HG03521 (cell line): ENCODE results near the gene COQ5.
"Not testable (repeated sequence)": the region's sequence is repeated elsewhere in the genome, so short reads cannot be mapped to it uniquely, and the experiment has no call there.

Source experiments
- ATAC-seq: cut with Tn5 transposase; IDR thresholded peaks from one replicate; pipeline ENCODE4 v1.9.1; 2021; ENCODE audit warnings: mild to moderate bottlenecking, moderate library complexity; ENCODE audit not compliant: unreplicated experiment

COQ5 gene, protein sequence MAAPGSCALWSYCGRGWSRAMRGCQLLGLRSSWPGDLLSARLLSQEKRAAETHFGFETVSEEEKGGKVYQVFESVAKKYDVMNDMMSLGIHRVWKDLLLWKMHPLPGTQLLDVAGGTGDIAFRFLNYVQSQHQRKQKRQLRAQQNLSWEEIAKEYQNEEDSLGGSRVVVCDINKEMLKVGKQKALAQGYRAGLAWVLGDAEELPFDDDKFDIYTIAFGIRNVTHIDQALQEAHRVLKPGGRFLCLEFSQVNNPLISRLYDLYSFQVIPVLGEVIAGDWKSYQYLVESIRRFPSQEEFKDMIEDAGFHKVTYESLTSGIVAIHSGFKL

DNA sequence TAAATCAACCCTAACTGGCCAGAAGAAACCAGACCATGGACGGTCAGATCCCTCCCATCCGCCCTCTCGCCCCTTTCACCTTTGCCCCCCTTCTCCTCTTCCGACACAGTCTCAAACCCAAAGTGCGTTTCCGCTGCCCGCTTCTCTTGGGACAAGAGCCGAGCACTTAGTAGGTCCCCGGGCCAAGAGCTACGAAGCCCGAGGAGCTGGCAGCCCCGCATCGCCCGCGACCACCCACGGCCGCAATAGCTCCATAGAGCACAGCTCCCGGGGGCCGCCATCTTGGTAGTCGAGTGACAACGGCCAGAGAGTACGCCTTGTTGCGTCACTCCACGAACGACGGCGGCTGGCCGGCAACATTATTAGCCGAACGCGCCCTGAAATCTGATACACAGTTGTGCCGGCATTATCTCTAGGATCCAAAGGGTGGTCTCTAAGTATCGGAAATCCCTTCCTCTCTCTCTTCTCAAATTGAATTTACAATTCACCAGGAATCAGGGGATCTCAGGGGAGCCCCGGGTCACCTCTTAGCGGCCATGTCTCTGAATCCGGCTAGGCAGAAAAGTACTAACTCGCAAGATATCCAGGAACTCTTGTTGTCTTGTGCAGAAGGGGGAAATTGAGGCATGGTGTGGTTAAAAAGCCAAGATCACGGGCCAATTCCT lies at the start of gene COQ5:
Gene COQ5 (minus strand): TSS at position 298 of the 665 bp plus-strand sequence. CDS start 17 bp downstream, at position 281.
- peak; percentile 81 for ATAC-seq

DNA sequence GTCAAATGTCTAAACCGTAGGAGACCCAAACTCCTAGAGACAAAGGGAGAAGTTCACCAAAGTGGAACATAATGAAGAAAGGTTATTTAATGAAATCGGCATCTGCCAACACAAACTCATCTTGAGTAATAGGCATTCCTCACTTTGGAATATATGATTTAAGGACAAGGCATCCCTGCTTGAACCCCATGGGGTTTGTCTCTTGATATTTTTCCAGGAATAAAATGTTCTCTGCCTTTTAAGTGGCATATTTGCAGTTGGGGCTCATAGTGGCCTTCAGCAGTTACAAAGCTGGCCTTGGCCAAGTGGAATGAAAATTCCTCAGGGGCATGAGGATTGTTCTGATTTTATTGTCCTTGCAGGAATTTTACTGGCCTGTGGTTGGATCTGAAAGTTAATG lies 45.1 kb upstream of the COQ5 start:
- no peak for ATAC-seq

DNA sequence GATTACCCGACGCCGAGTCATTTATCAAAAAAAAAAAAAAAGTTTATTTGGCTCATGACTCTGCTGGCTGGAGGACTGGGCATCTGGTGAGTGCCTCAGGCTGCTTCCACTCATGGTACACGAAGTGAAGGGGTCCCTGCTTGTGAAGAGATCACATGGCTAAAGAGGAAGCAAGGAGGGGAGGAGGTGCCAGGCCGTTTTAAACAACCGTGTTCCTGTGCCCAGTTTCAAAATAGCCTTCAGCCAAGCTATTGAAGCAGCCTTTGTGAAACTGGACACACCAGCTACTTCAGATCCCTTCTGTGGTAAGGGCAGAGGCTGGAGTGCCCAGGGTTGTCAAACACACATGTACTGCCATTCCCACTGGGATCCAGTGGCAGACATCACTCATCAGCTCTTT lies 44.6 kb upstream of the COQ5 start:
- no peak for ATAC-seq

DNA sequence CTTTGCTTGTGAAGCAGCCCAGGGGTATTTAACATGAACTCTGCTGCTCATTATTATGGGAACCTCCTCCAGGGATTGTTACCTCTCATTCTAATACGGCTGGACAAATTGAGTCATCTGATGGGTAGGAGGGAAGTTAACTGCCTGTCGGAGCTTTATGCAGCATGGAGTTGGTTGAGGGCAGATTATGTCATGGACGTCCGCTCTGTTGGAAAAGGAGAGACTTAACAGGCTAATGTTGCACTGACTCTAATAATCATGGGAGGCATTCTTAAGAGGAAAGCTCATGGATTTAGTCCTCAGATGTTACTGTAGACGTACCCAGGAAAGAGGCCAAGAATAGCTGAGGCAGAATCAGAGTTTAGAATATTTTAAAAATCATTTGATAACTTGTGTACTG lies 42.3 kb upstream of the COQ5 start:
- ATAC-seq = no peak

DNA sequence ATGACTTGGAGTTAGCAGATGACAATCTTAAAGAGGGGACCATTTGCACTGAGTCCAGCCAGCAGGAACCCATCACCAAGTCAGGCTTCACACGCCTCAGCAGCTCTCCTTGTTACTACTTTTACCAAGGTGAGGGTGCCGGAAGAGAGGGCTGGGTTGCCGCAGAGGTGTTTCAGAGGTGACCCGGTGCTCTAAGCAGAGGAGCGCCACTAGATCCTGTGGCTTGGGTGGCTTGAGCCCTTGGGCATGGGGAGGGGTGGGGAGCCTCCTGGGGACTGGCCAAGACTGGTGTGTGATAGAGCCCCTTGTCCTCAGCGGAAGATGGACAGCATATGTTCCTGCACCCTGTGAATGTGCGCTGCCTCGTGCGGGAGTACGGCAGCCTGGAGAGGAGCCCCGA lies 34.5 kb upstream of the COQ5 start:
- ATAC-seq = no peak

DNA sequence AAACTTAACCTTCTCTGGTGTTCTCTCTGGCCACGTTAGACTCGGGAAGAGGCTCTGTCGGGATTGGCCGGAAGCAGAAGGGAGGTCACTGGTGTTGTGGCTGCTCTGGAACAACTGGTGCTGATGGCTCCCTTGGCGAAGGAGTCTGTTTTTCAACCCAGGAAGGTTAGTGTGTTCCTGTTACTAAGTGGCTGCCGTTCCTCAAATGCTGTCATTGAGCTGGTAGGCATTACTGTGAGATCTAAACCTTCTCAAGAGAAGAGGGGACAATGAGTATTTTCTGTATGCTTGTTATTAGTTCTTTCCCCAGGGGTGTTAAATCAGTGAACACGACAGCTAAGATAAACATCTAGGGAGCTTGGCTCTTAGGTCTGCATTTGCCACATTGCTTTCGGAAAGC lies 33.9 kb upstream of the COQ5 start:
- ATAC-seq = no peak

DNA sequence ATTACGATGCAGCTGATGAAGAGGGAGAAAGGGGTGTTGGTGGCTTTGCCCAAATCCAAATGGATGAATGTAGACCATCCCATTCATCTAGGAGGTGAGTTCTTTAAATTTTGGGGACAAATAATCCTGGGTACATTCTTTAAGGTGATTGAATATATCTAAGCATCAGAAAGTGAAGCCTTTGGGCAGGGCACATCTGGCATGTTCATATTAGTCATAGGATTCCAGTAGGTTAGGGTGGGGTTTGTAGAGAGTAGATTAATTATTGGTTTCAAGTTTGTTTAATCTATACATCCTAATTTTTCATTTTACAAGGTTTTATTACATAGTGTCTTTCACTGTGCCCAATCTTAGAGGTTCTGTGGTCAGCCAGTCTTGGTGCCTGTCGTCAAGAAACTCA lies 28.6 kb upstream of the COQ5 start:
- no peak for ATAC-seq

DNA sequence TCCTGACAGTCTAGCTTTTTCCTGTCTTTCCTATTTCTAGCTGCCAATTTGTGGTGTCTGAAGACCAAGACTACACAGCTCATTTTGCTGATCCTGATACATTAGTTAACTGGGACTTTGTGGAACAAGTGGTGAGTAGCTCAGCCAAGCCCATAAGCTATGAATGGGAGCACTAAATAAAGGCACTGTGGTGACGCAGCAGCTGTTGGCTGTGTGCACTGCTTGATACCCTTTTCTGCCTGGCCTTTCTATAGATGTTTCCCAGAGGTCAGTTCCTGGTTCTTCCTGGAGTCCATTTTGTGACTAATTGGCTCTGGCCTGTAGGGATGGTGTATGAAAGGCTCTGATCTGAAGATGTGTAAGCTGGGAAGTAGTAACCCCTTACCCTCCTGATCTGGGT lies 25.7 kb upstream of the COQ5 start:
- no peak for ATAC-seq

DNA sequence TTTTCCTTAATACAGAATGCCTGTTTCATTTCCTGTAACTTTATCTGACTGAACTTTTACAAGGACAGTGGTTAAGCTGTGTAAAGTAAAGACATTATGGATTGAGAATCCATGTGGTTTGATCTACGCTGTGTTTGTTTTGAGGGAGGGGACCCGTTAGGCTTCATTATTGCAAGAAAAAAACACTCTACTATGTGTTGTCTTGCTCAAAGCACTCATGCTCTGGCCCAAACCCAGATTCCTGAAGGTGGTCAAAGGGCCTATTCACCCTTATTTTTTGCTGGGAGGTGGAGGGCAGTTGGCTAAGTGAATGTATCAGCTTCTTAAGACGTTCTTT lies 17.1 kb upstream of the COQ5 start:
- ATAC-seq = no peak

DNA sequence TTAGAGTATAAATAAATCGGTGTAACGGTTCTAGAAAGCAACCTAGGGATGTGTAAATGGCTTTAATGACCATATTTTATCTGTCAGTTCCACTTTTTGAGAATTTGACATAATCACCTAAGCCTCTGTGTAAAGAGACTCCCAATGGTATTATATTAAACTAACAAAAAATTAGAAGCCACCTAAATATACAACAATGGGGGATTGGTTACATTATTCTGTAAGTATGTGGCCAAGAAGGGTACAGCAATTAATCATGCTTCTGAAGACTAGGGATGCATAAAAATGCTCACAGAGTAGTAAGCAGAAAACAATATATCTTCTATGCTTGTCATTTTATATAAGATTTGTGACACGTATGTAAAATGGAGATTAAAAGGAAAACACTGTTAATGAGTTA lies 15.7 kb upstream of the COQ5 start:
- ATAC-seq = no peak

DNA sequence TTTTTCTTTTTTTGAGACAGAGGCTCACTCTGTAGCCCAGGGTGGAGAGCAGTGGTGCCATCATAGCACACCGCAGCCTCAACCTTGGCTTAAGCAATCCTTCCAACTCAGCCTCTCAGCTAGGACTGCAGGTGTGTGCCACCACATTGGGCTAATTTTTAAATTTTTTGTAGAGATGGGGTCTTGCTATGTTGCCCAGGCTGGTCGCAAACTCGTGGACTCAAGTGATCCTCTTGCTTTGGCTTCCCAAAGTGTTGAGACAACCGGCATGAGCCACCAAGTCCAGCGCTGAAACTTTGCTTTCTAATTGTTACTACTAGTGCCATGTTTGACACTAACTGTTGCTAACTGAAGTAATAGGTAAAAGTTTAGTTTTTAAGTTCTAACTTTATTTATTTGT lies 13.2 kb upstream of the COQ5 start:
- ATAC-seq = no peak

DNA sequence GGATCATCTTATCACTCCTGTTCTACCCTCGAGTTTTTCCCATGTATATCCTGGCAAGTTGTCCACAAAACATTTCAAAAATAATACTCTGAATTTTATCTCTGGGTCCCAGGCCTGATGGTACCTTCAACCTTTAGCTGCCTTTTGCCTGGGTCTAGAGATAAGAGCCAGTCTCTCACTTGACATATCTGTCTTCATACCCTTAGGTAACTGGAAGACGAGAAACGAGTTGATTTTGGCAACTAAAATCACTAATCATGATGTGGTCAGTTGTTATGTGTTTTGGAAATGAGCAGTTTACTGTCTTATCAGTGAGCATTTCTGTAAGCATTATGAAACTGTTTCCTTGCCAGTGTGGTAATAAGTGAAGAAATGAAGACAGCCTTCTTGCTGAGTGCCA lies 11.5 kb upstream of the COQ5 start:
- no peak for ATAC-seq

DNA sequence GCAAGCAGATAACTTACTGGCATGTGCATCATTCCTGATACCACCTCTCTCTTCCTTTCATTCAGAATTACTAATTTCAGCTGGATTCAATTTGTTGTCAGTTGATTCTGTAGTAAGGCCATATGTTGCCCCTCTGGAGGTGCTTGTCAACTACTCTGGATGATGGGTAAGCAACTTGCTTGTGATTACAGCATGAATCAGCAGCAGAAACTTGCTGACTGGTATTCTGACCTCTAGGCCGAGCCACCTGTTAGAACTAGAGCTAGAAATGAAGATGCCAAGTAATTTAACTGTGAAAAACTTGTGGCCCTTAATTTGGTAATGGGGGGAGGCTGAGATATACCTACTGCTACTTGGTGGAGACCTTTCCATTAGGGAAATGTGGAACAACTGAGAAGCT lies 10.3 kb upstream of the COQ5 start:
- ATAC-seq = no peak

DNA sequence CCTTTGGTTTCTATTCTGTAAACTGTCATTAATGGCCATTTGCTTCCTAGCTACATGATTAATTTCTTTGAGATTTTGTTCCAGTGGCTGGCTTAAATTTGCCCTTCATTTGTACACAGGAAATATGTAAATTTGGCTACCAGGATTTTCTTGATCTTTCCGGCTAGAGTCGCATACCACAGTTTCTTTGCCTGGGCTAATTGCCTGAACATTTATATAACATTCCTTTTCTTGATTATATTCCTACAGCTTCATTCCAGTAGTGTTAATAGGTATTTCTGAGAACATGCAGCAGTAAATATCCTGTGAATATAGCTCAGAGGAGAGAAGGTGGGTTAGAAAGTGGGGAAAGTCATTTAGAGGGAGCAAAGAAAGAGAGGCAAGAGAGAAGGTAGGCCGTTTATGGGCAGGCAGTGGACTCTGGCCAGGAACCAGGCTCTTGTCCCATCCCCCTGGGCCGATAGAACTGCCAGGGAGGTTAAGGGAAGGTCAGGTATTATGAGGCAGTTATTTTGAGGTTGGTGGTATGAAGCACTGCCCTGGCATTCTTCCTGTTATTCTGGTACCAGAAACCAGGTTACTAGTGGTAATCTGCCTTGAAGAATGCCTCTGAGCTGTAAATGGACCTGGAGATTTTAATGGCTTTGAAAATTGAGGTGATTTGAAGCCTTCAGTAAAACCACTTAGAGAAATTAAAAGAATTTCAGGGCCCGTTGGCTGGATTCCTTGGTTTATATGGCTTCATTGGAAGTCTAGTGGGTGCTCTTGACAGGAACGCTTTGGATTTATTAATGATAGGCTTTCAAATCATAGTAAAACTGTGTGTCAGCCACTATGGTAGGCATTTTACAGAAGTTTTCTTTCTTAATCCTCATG lies 9.6 kb upstream of the COQ5 start:
- no peak for ATAC-seq

DNA sequence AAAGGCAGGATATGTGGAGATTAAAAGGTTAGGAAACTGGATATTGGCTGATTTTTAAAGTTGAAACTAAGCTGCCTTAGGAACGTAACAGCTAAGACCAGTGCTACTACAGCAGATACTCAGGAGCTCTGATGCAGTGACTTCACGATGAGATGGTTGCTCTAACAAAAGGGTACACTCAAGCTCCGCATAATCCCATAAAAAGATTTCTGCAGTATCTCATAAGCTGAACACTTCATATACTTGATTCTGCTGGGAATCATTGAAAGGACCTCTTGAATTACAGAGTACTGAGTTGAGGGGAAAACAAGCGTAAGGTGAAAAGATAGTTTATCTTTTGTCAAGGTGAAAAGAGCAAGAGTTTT lies 8.9 kb upstream of the COQ5 start:
- ATAC-seq = no peak

DNA sequence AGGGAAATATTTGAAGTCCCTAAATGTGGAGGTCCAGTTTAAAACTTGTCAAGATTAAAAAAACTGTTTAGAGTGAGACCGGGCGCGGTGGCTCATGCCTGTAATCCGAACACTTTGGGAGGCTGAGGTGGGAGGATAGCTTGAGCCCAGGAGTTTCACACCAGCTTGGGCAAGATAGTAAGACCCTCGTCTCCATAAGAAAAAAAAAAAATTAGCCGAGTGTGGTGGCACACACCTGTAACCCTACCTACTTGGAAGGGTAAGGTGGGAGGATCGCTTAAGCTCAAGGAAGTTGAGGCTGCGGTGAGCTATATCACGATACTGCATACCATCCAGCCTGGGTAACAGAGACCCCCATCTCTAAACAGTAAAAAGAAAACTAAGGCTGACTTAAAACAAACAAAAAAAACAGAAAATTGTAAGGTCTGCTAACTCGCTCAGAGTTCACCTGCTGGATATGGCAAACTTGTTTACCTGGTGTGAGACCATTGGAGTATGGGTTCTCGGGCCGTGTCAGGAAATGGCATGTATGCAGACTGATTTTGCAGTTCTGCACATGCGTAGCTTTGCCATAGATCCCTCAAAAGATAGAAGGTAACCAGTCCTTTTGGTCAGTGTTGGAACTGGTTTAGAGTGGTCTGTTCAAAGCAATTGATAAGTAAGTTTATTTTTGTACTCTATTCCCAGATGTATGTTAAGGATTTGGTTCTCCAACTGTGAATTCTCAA lies 7.3 kb upstream of the COQ5 start:
- ATAC-seq = no peak

DNA sequence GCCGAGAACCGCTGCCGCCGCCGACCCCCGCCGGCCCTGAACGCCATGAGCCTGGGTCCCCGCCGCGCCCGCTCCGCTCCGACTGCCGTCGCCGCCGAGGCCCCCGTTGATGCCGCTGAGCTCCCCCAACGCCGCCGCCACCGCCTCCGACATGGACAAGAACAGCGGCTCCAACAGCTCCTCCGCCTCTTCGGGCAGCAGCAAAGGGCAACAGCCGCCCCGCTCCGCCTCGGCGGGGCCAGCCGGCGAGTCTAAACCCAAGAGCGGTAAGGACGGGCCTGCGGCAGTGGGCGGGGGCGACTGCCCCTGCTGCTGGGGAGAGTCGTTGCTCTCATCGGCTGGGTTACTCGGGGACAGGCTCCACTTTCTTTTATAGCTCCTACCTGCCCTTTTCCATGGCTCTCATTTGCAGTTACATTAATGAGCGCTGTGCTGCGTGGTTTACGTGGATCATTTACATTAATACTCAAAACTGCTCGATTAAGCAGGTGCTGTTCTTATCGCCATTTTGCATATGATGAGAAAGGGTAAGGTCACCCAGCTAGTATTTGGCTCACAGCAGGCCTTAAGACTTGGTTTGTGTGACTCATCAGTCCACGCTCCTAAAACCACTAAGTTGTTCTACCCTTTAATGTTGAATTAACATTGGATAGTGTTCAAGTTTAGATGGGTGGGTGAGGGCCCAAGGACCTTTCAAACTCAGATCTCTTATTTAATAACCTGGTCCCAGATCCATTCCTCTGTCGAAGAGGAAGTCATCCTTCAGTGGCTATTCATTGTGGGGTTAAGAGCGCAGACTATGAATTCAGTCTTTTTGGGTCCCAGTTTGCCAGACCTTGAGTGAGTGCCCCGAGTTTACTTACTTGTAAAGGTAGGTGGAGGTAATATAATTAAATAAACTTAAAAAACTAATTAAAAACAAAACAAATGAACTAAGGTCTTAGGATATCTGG lies 6.0 kb upstream of the COQ5 start:
- ATAC-seq = peak; percentile 39

DNA sequence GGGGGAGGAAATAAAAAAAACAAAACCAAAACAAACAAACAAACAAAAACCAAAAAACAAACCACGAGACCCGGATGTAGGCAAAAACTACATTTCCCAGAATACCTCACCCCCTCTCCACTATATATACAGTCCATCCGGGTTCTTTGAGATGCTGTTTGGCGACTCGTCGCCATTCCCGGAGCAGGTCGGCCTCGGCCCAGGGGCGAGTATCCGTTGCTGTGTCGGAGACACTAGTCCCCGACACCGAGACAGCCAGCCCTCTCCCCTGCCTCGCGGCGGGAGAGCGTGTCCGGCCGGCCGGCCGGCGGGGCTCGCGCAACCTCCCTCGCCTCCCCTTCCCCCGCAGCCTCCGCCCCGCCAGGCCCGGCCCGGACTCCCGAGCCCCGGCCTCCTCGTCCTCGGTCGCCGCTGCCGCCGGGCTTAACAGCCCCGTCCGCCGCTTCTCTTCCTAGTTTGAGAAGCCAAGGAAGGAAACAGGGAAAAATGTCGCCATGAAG lies 5.3 kb upstream of the COQ5 start, which contains the start of gene RNF10:
Gene RNF10 (plus strand): TSS at position 154 of the 500 bp plus-strand sequence. CDS start 456 bp downstream, outside the sequence.
- ATAC-seq = peak; percentile 63

DNA sequence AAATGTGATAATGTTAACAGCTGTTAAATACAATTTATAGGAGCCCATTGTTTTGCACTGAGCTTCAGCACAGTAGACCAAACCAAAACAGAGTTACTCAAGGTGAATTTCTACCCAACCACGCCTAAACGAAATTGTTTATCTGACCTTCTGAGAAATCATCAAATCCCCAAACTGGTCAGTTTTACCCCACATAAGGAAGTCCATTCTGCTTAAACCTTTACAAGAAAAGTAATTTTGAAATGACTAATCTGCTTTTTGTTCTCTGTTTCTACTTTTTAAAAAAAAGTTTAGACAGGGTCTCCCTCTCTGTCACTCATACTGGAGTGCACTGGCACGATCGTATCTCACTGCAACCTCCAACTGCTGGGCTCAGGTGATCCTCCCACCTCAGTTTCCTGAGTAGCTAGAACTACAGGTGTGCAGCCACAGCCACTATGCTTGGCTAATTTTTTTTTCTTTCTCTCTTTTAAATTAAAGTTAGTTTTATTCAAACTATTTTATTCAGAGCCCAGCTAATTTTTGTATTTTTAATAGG lies 3.8 kb upstream of the COQ5 start:
- no peak for ATAC-seq

DNA sequence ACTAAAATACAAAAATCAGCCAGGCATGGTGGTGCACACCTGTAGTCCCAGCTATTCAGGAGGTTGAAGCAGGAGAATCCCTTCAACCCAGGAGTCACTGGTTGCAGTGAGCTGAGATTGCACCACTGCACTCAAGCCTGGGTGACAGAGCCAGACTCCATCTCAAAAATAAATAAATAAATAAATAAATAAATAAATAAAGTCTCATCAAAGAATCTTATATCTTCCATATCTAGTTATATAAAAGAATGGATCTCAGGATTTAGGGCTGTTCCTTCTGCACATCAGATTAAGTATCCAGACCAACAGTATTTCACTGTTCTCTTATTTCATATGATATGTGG lies 1.4 kb upstream of the COQ5 start:
- ATAC-seq = not testable (repeated sequence)
